HepG2 (cell line): ENCODE results near the gene CDK2AP2. TPM values are rescaled to one million over a fixed set of nuclear protein-coding genes. Genes with fewer than 3 reads are reported as not detected.

Experiments
- ASH2L ChIP-seq: fragments of 300-600, 200-600 bp; sonication (generic); IDR thresholded peaks from 2 replicates; pipeline ENCODE4 v1.7.0; 2017; ENCODE audit warnings: low read depth, mild to moderate bottlenecking, moderate library complexity, mixed read lengths, low read length; ENCODE audit not compliant: insufficient read length
- FOSL2 ChIP-seq: sonication (generic); formaldehyde crosslinking; IDR thresholded peaks from 2 replicates; pipeline ENCODE4 v1.4.0; 2020; ENCODE audit warnings: missing genetic modification reagents
- FOXA3 ChIP-seq: IDR thresholded peaks from 2 replicates; pipeline ENCODE4 v1.6.1; 2016; ENCODE audit warnings: missing genetic modification reagents, missing compliant biosample characterization
- GABPB1 ChIP-seq: IDR thresholded peaks from 2 replicates; pipeline ENCODE4 v1.6.1; 2016; ENCODE audit warnings: mild to moderate bottlenecking, missing genetic modification reagents, moderate library complexity, missing compliant biosample characterization
- HOXA5 ChIP-seq: sonication (generic); formaldehyde crosslinking; IDR thresholded peaks from 2 replicates; pipeline ENCODE4 v1.4.0; 2020; ENCODE audit warnings: missing genetic modification reagents
- KLF6 ChIP-seq: IDR thresholded peaks from 2 replicates; pipeline ENCODE4 v1.8.0; 2016; ENCODE audit warnings: missing biosample characterization, missing genetic modification reagents
- MEIS2 ChIP-seq: sonication (generic); formaldehyde crosslinking; IDR thresholded peaks from 2 replicates; pipeline ENCODE4 v1.9.0; 2021; ENCODE audit warnings: mild to moderate bottlenecking, missing genetic modification reagents
- ZNF20 ChIP-seq: sonication (generic); formaldehyde crosslinking; IDR thresholded peaks from 2 replicates; pipeline ENCODE4 v1.4.0; 2020; ENCODE audit warnings: mild to moderate bottlenecking, moderate library complexity, missing genetic modification reagents
- ZSCAN9 ChIP-seq: IDR thresholded peaks from 2 replicates; pipeline ENCODE4 v1.6.1; 2016; ENCODE audit warnings: borderline replicate concordance
- polyA plus RNA-seq, 8 experiments: library from polyadenylated mRNA; depleted of rRNA in 3 of 8; stranded (reverse) in 7 of 8; unstranded in 1 of 8; fragments of >200 nt; fragmentation: Illumina TruSeq in 4 of 8; extraction: Trizol in 4 of 8; gene quantifications; 2 replicates each; pipeline versions ENCODE4 v1.2.1 to v1.2.3, GENCODE V29; 2011 to 2016; ENCODE audit warnings: low read depth in 4 of 8, missing spikeins in 1 of 8, mixed read lengths in 1 of 8; ENCODE audit not compliant: insufficient read depth in 1 of 8
- total RNA-seq, 5 experiments: library from RNA; depleted of rRNA; stranded (reverse); fragments of >200 nt; fragmentation: Illumina TruSeq; extraction: Trizol; gene quantifications; 2 replicates each; pipeline ENCODE4 v1.2.3, GENCODE V29; 2016; ENCODE audit warnings: low read depth in 1 of 5
- TF ChIP-seq, protein P1 (sequence below): sonication (generic); formaldehyde crosslinking; IDR thresholded peaks from 2 replicates; pipeline ENCODE4 v1.4.0; 2020; ENCODE audit warnings: missing genetic modification reagents, borderline replicate concordance
- TF ChIP-seq, protein P2 (sequence below): sonication (generic); formaldehyde crosslinking; conservative IDR thresholded peaks from 2 replicates; pipeline ENCODE4 v1.8.0; 2022; ENCODE audit warnings: mild to moderate bottlenecking, moderate library complexity, missing genetic modification reagents
- TF ChIP-seq, protein P3 (sequence below): sonication (generic); formaldehyde crosslinking; IDR thresholded peaks from 2 replicates; pipeline ENCODE4 v1.9.0; 2021; ENCODE audit warnings: missing genetic modification reagents, borderline replicate concordance
- TF ChIP-seq, protein P4 (sequence below), 2 experiments: sonication (generic) in 1 of 2; formaldehyde crosslinking in 1 of 2; IDR thresholded peaks; 2 replicates each; pipeline versions ENCODE4 v1.6.1 to v1.9.0; 2014 to 2022; ENCODE audit warnings: antibody characterized with exemption in 1 of 2, borderline replicate concordance in 1 of 2, inconsistent platforms in 1 of 2, low read depth in 1 of 2, missing genetic modification reagents in 1 of 2

CDK2AP2 gene
- total and polyA plus RNA-seq, 2 of the 13 experiments (the other 11 are each of a cell fraction or from before 2014, with no cell fraction given) = 15.0 to 23.2 TPM

DNA sequence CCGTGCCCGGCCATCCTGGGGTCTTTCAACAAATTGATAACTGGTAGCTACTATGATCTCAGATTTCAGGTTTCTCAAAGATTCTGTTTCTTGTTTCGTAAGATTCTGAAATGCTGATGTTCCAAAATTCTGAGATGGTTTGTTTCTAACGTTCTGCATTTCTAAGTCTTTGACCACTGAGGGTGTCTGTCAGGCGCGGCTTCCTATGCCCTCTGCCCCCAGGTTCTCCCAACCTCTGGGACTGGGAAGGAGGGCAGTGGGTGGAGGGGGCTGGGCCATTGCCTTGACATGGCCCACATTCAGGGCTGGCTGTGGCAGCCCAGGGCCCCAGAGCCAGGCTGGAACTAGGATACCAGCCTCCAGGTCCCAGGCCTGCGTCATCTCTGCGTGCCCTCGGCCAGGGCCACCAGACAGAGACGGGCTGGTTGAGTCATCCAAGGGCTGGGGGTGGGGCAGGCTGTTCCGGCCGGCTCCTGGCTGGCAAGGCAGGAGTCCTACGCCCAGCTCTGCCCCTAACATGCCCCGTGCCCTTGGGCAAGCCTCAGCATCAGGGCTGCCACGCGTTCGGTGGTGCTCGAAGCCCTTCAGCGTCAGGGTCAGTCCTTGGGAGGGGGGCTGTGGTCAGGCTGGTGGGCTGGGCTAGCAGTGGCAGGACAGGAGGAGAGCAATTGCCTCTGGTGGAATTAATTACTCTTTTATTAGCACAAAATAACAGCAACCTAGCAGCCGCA, 44.1 kb downstream of the CDK2AP2 start (continued):
- TF ChIP-seq, protein P1, sequence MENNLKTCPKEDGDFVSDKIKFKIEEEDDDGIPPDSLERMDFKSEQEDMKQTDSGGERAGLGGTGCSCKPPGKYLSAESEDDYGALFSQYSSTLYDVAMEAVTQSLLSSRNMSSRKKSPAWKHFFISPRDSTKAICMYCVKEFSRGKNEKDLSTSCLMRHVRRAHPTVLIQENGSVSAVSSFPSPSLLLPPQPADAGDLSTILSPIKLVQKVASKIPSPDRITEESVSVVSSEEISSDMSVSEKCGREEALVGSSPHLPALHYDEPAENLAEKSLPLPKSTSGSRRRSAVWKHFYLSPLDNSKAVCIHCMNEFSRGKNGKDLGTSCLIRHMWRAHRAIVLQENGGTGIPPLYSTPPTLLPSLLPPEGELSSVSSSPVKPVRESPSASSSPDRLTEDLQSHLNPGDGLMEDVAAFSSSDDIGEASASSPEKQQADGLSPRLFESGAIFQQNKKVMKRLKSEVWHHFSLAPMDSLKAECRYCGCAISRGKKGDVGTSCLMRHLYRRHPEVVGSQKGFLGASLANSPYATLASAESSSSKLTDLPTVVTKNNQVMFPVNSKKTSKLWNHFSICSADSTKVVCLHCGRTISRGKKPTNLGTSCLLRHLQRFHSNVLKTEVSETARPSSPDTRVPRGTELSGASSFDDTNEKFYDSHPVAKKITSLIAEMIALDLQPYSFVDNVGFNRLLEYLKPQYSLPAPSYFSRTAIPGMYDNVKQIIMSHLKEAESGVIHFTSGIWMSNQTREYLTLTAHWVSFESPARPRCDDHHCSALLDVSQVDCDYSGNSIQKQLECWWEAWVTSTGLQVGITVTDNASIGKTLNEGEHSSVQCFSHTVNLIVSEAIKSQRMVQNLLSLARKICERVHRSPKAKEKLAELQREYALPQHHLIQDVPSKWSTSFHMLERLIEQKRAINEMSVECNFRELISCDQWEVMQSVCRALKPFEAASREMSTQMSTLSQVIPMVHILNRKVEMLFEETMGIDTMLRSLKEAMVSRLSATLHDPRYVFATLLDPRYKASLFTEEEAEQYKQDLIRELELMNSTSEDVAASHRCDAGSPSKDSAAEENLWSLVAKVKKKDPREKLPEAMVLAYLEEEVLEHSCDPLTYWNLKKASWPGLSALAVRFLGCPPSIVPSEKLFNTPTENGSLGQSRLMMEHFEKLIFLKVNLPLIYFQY (CRISPR knock-in tag) = no peak
- 0 out of 2 replicates have a peak, but pooled peaks have one; percentile 9 for TF ChIP-seq FOXA3 (CRISPR knock-in tag)
- peak; percentile 97 for TF ChIP-seq FOSL2 (CRISPR knock-in tag)
- TF ChIP-seq ASH2L = no peak
- TF ChIP-seq, protein P2, sequence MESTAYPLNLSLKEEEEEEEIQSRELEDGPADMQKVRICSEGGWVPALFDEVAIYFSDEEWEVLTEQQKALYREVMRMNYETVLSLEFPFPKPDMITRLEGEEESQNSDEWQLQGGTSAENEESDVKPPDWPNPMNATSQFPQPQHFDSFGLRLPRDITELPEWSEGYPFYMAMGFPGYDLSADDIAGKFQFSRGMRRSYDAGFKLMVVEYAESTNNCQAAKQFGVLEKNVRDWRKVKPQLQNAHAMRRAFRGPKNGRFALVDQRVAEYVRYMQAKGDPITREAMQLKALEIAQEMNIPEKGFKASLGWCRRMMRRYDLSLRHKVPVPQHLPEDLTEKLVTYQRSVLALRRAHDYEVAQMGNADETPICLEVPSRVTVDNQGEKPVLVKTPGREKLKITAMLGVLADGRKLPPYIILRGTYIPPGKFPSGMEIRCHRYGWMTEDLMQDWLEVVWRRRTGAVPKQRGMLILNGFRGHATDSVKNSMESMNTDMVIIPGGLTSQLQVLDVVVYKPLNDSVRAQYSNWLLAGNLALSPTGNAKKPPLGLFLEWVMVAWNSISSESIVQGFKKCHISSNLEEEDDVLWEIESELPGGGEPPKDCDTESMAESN (CRISPR knock-in tag) = 0 out of 2 replicates have a peak, but pooled peaks have one; percentile 8
- TF ChIP-seq HOXA5 = no peak
- no peak; the same call in 1 of the 2 replicates for TF ChIP-seq KLF6 (CRISPR knock-in tag)
- peak; percentile 72 for TF ChIP-seq GABPB1
- no peak for TF ChIP-seq ZSCAN9 (CRISPR knock-in tag)
- TF ChIP-seq, protein P3, sequence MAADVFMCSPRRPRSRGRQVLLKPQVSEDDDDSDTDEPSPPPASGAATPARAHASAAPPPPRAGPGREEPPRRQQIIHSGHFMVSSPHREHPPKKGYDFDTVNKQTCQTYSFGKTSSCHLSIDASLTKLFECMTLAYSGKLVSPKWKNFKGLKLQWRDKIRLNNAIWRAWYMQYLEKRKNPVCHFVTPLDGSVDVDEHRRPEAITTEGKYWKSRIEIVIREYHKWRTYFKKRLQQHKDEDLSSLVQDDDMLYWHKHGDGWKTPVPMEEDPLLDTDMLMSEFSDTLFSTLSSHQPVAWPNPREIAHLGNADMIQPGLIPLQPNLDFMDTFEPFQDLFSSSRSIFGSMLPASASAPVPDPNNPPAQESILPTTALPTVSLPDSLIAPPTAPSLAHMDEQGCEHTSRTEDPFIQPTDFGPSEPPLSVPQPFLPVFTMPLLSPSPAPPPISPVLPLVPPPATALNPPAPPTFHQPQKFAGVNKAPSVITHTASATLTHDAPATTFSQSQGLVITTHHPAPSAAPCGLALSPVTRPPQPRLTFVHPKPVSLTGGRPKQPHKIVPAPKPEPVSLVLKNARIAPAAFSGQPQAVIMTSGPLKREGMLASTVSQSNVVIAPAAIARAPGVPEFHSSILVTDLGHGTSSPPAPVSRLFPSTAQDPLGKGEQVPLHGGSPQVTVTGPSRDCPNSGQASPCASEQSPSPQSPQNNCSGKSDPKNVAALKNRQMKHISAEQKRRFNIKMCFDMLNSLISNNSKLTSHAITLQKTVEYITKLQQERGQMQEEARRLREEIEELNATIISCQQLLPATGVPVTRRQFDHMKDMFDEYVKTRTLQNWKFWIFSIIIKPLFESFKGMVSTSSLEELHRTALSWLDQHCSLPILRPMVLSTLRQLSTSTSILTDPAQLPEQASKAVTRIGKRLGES (CRISPR knock-in tag) = no peak
- TF ChIP-seq ZNF20 (CRISPR knock-in tag) = no peak
- TF ChIP-seq, protein P4, sequence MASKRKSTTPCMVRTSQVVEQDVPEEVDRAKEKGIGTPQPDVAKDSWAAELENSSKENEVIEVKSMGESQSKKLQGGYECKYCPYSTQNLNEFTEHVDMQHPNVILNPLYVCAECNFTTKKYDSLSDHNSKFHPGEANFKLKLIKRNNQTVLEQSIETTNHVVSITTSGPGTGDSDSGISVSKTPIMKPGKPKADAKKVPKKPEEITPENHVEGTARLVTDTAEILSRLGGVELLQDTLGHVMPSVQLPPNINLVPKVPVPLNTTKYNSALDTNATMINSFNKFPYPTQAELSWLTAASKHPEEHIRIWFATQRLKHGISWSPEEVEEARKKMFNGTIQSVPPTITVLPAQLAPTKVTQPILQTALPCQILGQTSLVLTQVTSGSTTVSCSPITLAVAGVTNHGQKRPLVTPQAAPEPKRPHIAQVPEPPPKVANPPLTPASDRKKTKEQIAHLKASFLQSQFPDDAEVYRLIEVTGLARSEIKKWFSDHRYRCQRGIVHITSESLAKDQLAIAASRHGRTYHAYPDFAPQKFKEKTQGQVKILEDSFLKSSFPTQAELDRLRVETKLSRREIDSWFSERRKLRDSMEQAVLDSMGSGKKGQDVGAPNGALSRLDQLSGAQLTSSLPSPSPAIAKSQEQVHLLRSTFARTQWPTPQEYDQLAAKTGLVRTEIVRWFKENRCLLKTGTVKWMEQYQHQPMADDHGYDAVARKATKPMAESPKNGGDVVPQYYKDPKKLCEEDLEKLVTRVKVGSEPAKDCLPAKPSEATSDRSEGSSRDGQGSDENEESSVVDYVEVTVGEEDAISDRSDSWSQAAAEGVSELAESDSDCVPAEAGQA (IDR thresholded peaks at IDR 0.05; ENCODE audit: low read depth) = 0 out of 2 replicates have a peak, but pooled peaks have one; percentile 7
- TF ChIP-seq, protein P4 (CRISPR knock-in tag; IDR thresholded peaks at IDR 0.05; ENCODE audit: borderline replicate concordance) = no peak
- no peak for TF ChIP-seq MEIS2 (CRISPR knock-in tag)
